Mucosa of descending colon (tissue), 3 donors: ENCODE results near the gene CCNI. TPM values are rescaled to one million over a fixed set of nuclear protein-coding genes. Genes with fewer than 3 reads are reported as not detected.
"Not testable (repeated sequence)": the region's sequence is repeated elsewhere in the genome, so short reads cannot be mapped to it uniquely, and the experiment has no call there.

Experiments
- ATAC-seq: fragments of 200-7000 bp; cut with Tn5 transposase; one replicate; pipeline ENCODE4 v1.9.1; 2020; ENCODE audit warnings: mild to moderate bottlenecking, moderate library complexity
- DNase-seq, 3 donors: peaks; one replicate each; pipeline ENCODE4 v3.0.0-alpha.2; 2020
- H3K36me3 ChIP-seq: fragments of 200-600 bp; one replicate; pipeline ENCODE4 v1.8.0; 2021; ENCODE audit warnings: low read depth, mild to moderate bottlenecking
- H3K4me1 ChIP-seq: fragments of 200-600 bp; one replicate; pipeline ENCODE4 v1.8.0; 2021; ENCODE audit warnings: low read depth, mild to moderate bottlenecking
- H3K4me3 ChIP-seq: fragments of 200-600 bp; one replicate; pipeline ENCODE4 v1.8.0; 2021; ENCODE audit warnings: mild to moderate bottlenecking
- H3K9me3 ChIP-seq: fragments of 200-600 bp; one replicate; pipeline ENCODE4 v1.8.0; 2021; ENCODE audit warnings: mild to moderate bottlenecking
- intact Hi-C, 2 donors: fragments of 100-400 bp; cut with DNase I in 1 of 2; cut with micrococcal nuclease in 1 of 2; formaldehyde crosslinking; loops; one replicate each; pipeline versions ENCODE4 v1.11.0 to v1.11.1; 2022; cut with DNase I, micrococcal nuclease
- total RNA-seq, 3 donors: library from RNA; stranded (reverse); fragmentation: NEBNext Ultra II Directional in 2 of 3; extraction: Animal tissue kit (Norgen Biotek cat#: 25700) in 2 of 3; gene quantifications; one replicate each; pipeline versions ENCODE4 v1.2.1 to v1.2.4, GENCODE V29; 2021 to 2023
- TF ChIP-seq, protein P1 (sequence below): fragments of 200-600 bp; IDR thresholded peaks from one replicate; pipeline ENCODE4 v1.8.0; 2022; ENCODE audit warnings: antibody characterized with exemption, mild to moderate bottlenecking
- donor health status: DM: no; HTN: no; CAD: no; lungs with moderate emphysema.
- donor health status: DM: no; HTN: no; CAD: no.
- donor health status: DM: no; HTN: yes; CAD: no.

CCNI gene
- total RNA-seq, 3 donors from 2014 or later, result 175 to 323 (median 190) TPM

DNA sequence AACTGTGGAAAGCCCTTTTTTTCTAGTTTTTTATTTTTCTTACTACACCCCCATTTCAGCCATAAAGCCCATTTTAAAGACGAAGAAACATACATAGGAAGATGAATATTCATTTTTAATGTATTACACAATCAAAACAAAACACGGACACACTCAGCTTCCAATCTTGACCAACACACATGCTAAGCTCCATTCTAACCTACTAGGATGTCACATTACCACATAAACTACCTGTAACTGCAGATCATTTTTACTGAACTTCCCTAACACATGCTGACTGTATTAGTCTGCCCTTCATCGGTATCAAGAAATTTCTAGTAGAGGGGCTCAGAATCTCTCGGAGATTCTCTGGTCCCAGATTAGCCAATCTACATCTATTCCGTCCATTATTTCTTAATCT lies 1.8 kb downstream of the CCNI start:
- TF ChIP-seq, protein P1, sequence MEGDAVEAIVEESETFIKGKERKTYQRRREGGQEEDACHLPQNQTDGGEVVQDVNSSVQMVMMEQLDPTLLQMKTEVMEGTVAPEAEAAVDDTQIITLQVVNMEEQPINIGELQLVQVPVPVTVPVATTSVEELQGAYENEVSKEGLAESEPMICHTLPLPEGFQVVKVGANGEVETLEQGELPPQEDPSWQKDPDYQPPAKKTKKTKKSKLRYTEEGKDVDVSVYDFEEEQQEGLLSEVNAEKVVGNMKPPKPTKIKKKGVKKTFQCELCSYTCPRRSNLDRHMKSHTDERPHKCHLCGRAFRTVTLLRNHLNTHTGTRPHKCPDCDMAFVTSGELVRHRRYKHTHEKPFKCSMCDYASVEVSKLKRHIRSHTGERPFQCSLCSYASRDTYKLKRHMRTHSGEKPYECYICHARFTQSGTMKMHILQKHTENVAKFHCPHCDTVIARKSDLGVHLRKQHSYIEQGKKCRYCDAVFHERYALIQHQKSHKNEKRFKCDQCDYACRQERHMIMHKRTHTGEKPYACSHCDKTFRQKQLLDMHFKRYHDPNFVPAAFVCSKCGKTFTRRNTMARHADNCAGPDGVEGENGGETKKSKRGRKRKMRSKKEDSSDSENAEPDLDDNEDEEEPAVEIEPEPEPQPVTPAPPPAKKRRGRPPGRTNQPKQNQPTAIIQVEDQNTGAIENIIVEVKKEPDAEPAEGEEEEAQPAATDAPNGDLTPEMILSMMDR, result no peak
- ATAC-seq (no peak), DNase-seq (no peak)
- Histone ChIP-seq H3K36me3 (no peaks in the 10 kb centered on the region), H3K9me3 (no peaks in the 10 kb centered on the region), H3K4me3 (no peak overlapping the region), H3K4me1 (peaks cover 24% of the 10 kb centered on the region)
- intact Hi-C loops, result no loop called here

DNA sequence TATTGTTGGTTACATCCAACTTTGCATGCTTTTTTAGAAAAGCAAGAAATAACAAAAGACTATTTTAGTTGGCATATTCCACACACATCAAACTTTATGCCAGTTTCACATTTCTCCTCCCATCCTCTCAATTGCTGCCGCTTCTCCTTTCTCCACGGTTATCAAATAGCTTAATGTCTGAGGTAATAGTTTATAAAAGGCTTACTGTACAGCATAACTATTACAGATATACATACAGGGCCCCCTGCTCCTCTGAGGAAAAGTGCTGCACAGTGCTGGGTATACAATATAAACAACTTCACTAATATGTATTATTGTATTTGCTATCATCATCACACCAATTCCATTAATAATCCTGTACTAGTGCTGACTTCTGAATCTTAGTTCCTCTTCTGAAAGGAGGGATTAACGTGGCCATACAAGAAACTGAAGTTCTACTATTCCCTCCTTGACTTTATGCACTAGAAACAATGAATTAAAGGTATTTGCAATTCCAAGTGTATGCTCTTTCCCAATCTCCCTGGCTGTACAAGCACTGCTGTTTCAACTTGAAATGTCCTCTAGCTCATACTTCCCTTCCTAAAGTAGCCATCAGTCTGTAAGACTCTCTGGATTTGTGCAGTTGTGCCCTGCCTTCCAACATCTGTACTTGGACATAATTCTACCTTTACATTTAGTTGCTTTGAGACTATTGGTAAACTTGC lies 2.5 kb downstream of the CCNI start:
- intact Hi-C loops, result no loop called here
- DNase-seq (no peak), ATAC-seq (no peak)
- H3K4me3 ChIP-seq, result no peak overlapping the region
- TF ChIP-seq, protein P1, result no peak
- peaks cover 24% of the 10 kb centered on the region for H3K4me1 ChIP-seq
- no peaks in the 10 kb centered on the region for H3K9me3 ChIP-seq
- no peaks in the 10 kb centered on the region for H3K36me3 ChIP-seq

DNA sequence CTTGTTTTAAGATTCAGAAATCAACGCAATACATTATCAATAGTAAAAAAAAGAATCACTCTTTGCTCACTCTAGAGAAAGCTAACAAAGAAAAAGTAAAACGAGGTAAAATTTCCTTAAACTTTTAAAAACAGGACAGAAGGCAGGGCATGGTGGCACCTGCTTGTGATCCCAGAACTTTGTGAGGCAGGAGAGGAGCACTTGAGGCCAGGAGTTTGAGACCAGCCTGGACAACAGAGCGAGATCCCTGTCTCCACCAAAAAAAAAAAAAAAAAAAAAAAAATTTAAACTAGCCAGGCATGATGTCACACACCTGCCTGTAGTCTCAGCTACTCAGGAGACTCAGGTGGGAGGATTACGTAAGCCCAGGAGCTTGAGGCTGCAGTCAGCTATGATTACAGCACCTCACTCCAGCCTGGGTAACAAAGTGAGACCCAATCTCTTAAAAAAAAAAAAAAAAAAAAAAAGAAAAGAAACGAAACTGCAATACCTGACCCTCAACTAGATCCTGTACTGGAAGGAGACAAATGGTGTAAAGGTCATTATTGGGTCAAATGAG lies 3.5 kb downstream of the CCNI start:
- Histone ChIP-seq H3K4me1 (peaks cover 24% of the 10 kb centered on the region), H3K4me3 (no peak overlapping the region), H3K9me3 (no peaks in the 10 kb centered on the region), H3K36me3 (no peaks in the 10 kb centered on the region)
- intact Hi-C loops, result no loop called here
- TF ChIP-seq, protein P1, result no peak
- DNase-seq (no peak), ATAC-seq (no peak)

DNA sequence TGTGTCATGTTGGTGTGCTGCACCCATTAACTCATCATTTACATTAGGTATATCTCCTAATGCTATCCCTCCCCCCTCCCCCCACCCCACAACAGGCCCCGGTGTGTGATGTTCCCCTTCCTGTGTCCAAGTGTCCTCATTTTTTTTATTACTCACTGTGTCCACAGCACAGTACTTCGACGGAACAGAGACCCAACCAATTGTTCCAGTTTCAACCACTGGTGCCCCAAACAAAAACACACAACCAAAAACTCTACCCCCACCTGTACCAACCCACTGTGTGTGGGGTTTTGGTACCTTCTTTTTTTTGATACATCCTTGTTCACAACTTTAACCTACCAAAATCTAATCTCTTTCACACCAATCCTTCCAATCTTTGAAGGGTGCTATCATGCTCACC lies 6.3 kb downstream of the CCNI start:
- H3K4me3 ChIP-seq, ATAC-seq, intact Hi-C loops, H3K36me3 ChIP-seq, DNase-seq, H3K9me3 ChIP-seq: not testable (repeated sequence)
- peaks cover 18% of the 10 kb centered on the region for H3K4me1 ChIP-seq

DNA sequence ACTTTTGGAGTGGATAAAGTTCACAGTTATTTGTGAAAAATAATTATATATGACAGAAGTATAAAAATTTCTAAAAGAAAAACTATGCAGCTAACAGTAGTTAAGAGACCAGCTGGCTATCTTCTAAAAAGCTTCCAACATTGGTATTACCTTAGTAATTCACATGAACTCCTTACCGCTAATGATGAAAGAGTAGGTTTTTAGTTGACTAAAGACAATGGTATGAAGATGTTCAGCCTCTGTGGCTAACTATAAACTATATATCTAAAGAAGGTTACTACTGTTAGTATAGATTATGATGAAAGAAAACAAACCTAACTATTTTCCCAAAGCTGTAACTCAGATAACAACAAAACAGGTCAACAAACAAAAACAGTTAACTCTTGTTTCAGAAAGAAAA lies 10.4 kb downstream of the CCNI start:
- no peaks in the 10 kb centered on the region for H3K36me3 ChIP-seq
- no peak overlapping the region for H3K4me3 ChIP-seq
- H3K9me3 ChIP-seq, result no peaks in the 10 kb centered on the region
- no peak for ATAC-seq
- no peaks in the 10 kb centered on the region for H3K4me1 ChIP-seq
- intact Hi-C loops, result no loop called here
- TF ChIP-seq, protein P1, result no peak
- DNase-seq, result no peak

DNA sequence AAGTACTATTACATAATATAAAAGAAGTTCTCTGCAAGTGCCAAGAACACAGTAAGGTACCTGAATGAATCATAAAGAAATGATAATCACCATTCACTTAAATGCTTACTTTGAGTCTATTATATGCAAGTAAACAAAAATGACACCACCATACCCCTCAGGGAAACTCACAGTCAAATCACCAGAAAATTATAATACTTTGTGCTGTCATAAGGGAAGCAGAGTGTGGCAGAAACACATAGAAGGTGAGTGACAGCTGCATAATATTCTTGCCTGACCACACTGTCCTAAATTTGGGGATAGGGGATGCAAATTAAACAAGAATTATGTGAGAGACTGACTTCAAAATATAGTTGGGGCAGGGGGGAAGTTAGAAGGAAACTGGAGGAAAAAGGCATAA lies 12.9 kb downstream of the CCNI start:
- no peaks in the 10 kb centered on the region for H3K4me1 ChIP-seq
- TF ChIP-seq, protein P1, result no peak
- H3K36me3 ChIP-seq, result no peaks in the 10 kb centered on the region
- no peak overlapping the region for H3K4me3 ChIP-seq
- no peaks in the 10 kb centered on the region for H3K9me3 ChIP-seq
- intact Hi-C loops, result no loop called here
- ATAC-seq (no peak), DNase-seq (no peak)
